ENCODE data around the gene SPATA21.

Gene SPATA21

GRCh38 chr1:16421201-16421600 is 16.0 kb downstream of the SPATA21 start:
- TF ChIP-seq CTCF (IDR thresholded peaks at IDR 0.05; ENCODE audit: extremely low read depth, missing control alignments): no peak
- no peak for DNase-seq (ENCODE audit: low spot score)

DNA sequence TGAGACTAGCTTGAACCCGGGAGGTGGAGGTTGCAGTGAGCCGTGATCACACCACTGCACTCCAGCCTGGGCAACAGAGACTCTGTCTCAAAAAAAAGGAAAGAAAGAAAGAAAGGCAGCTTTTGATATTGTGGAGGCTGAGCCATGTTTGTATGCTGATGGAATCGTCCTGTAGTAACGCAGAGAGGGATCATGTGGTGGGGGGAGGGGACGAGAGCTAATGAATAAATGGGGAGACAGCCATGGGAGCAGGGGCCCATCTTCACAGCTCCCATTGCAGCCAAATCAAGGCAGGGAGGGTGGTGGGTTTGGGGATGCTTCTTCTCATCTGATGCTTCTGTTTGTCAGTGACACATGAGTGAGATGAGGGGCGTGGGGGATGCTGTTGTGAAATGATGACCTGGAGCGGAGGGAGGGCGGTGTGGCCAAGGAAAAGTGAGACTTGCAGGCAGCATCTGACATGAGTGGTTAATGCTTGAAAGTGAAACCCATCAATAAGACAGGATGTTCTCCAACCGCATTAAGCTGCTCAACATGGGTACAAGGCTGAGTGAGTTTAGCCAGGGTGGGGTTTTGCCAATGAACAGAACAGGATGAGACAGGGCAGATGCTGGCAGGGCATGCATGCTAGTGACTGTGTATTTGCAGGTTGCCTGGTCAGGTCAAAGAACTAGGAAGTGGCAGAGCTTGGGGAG is 16.7 kb downstream of the SPATA21 start:
- TF ChIP-seq CTCF (IDR thresholded peaks at IDR 0.05; ENCODE audit: extremely low read depth, missing control alignments): no peak

DNA sequence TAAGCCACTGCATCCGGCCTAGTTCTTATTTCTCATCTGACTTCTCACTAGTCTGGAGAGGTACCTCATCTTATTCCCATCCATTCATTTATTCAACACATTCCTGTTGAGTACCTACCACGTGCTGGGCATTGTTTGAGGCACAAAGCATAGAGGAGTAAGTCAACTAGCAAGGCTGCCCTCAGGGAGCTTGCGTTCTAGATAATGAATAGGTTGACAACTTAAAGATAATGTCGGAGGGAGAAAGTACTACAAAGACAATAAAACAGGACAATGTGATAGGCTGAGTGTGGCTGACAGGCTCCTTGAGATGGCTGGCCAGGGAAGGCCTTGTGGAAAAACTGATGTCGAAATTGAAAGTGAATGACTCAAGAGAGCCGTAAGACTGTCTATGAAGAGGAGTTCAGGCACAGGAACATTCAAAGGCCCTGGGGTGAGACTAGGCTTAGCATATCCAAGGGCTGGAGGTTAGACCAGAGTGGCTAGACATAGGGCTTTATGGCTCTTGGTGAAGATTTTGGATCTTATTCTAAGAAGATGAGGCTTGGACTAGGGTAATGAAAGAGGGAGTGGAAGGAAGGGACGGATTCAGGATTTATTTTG is 18.3 kb downstream of the SPATA21 start:
- no peak for TF ChIP-seq CTCF (IDR thresholded peaks at IDR 0.05; ENCODE audit: extremely low read depth, missing control alignments)
- no peak for DNase-seq (ENCODE audit: low spot score)

More for the DNA sequence above, 16.7 kb downstream of the SPATA21 start:
- DNase-seq (ENCODE audit: low spot score): peak; percentile 70

- TF ChIP-seq CTCF (IDR thresholded peaks at IDR 0.05; ENCODE audit: extremely low read depth, missing control alignments): no peak
- DNase-seq (ENCODE audit: low spot score): no peak
These were observed 24.0 kb downstream of the SPATA21 start for GRCh38 chr1:16413191-16413590.

DNA sequence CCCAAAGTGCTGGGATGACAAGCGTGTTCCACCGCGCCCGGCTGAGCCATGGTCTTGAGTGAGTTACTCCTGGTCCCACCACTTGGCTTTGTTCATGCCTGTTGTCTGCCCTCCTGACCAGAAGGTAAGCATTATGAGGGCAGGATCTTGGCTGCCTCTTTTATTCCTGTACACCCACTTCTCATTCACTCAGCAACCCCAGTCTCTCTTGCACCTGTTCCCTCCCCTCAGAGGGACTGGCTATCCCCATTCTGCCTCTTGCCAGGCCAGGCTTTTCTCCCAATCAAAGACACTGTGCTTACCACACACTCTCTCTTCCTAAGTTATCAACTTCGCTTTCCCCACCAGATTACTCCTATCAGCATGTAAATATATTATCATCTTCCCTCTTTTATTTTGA is 26.4 kb downstream of the SPATA21 start:
- DNase-seq (ENCODE audit: low spot score): no peak

GRCh38 chr1:16409536-16410152 is 27.6 kb downstream of the SPATA21 start:
- TF ChIP-seq CTCF (IDR thresholded peaks at IDR 0.05; ENCODE audit: extremely low read depth, missing control alignments): no peak
- no peak for DNase-seq (ENCODE audit: low spot score)

More for the DNA sequence above, 26.4 kb downstream of the SPATA21 start:
- no peak for TF ChIP-seq CTCF (IDR thresholded peaks at IDR 0.05; ENCODE audit: extremely low read depth, missing control alignments)

- no peak for DNase-seq (ENCODE audit: low spot score)
- TF ChIP-seq CTCF (IDR thresholded peaks at IDR 0.05; ENCODE audit: extremely low read depth, missing control alignments): no peak
These were observed 30.4 kb downstream of the SPATA21 start for GRCh38 chr1:16406868-16407267.

Data from GM20000 (cell line).